HepG2 (cell line): Measurements from ENCODE around the gene CHST14. TPM values are rescaled to one million over a fixed set of nuclear protein-coding genes. Genes with fewer than 3 reads are reported as not detected.
A peak's percentile ranks its signal among the peaks of the same experiment; 100 is the strongest.

Experiments
- ADNP ChIP-seq: sonication (generic); formaldehyde crosslinking; IDR thresholded peaks from 2 replicates; pipeline ENCODE4 v1.4.0; 2020; ENCODE audit warnings: missing genetic modification reagents
- ARNT2 ChIP-seq: sonication (generic); formaldehyde crosslinking; IDR thresholded peaks from 2 replicates; pipeline ENCODE4 v1.8.0; 2022; ENCODE audit warnings: mild to moderate bottlenecking, low read depth, missing genetic modification reagents, moderate library complexity
- BORCS8-MEF2B ChIP-seq: sonication (generic); formaldehyde crosslinking; IDR thresholded peaks from 2 replicates; pipeline ENCODE4 v1.8.0; 2022; ENCODE audit warnings: mild to moderate bottlenecking, missing genetic modification reagents
- MBNL3 ChIP-seq: fragments of 250-450 bp; sonication (Bioruptor Pico); conservative IDR thresholded peaks from 2 replicates; pipeline ENCODE4 v1.8.0; 2022; ENCODE audit warnings: mild to moderate bottlenecking, inconsistent platforms
- NFKB2 ChIP-seq: sonication (generic); formaldehyde crosslinking; IDR thresholded peaks from 2 replicates; pipeline ENCODE4 v1.4.0; 2020; ENCODE audit warnings: missing genetic modification reagents, borderline replicate concordance
- NFKBIZ ChIP-seq: IDR thresholded peaks from 2 replicates; pipeline ENCODE4 v1.6.1; 2018; ENCODE audit warnings: missing genetic modification reagents, missing compliant biosample characterization
- NR2F6 ChIP-seq, 2 experiments: IDR thresholded peaks; 2 replicates each; pipeline ENCODE4 v1.6.1; 2016; ENCODE audit warnings: antibody characterized with exemption in 1 of 2, mild to moderate bottlenecking in 1 of 2
- RELA ChIP-seq: sonication (generic); formaldehyde crosslinking; IDR thresholded peaks from 2 replicates; pipeline ENCODE4 v1.4.0; 2020; ENCODE audit warnings: missing genetic modification reagents
- SIX1 ChIP-seq: sonication (generic); formaldehyde crosslinking; IDR thresholded peaks from 2 replicates; pipeline ENCODE4 v1.4.0; 2020; ENCODE audit warnings: missing genetic modification reagents, borderline replicate concordance
- TCF7L2 ChIP-seq: IDR thresholded peaks from 2 replicates; pipeline ENCODE4 v1.6.1; 2011; ENCODE audit warnings: mild to moderate bottlenecking, low read depth, low read length, moderate library complexity
- ZBTB3 ChIP-seq: sonication (generic); formaldehyde crosslinking; IDR thresholded peaks from 2 replicates; pipeline ENCODE4 v1.4.0; 2020; ENCODE audit warnings: low read depth, mild to moderate bottlenecking, moderate library complexity, missing genetic modification reagents, borderline replicate concordance
- ZNF326 ChIP-seq: sonication (generic); formaldehyde crosslinking; IDR thresholded peaks from 2 replicates; pipeline ENCODE4 v1.4.0; 2020; ENCODE audit warnings: missing genetic modification reagents, borderline replicate concordance
- ZNF644 ChIP-seq: IDR thresholded peaks from 2 replicates; pipeline ENCODE4 v1.6.1; 2016; ENCODE audit warnings: low read depth
- ZNF678 ChIP-seq: sonication (generic); formaldehyde crosslinking; IDR thresholded peaks from 2 replicates; pipeline ENCODE4 v1.4.0; 2020; ENCODE audit warnings: mild to moderate bottlenecking, missing genetic modification reagents
- ZNF766 ChIP-seq: sonication (generic); formaldehyde crosslinking; IDR thresholded peaks from 2 replicates; pipeline ENCODE4 v1.5.0; 2020; ENCODE audit warnings: missing genetic modification reagents, borderline replicate concordance
- ZNF773 ChIP-seq: sonication (generic); formaldehyde crosslinking; IDR thresholded peaks from 2 replicates; pipeline ENCODE4 v1.4.0; 2020; ENCODE audit warnings: missing genetic modification reagents, borderline replicate concordance
- ZSCAN20 ChIP-seq: sonication (generic); formaldehyde crosslinking; IDR thresholded peaks from 2 replicates; pipeline ENCODE4 v1.4.0; 2020; ENCODE audit warnings: missing genetic modification reagents, mild to moderate bottlenecking, borderline replicate concordance
- polyA plus RNA-seq, 8 experiments: library from polyadenylated mRNA; depleted of rRNA in 3 of 8; stranded (reverse) in 7 of 8; unstranded in 1 of 8; fragments of >200 nt; fragmentation: Illumina TruSeq in 4 of 8; extraction: Trizol in 4 of 8; gene quantifications; 2 replicates each; pipeline versions ENCODE4 v1.2.1 to v1.2.3, GENCODE V29; 2011 to 2016; ENCODE audit warnings: low read depth in 4 of 8, missing spikeins in 1 of 8, mixed read lengths in 1 of 8; ENCODE audit not compliant: insufficient read depth in 1 of 8
- total RNA-seq, 5 experiments: library from RNA; depleted of rRNA; stranded (reverse); fragments of >200 nt; fragmentation: Illumina TruSeq; extraction: Trizol; gene quantifications; 2 replicates each; pipeline ENCODE4 v1.2.3, GENCODE V29; 2016; ENCODE audit warnings: low read depth in 1 of 5
- TF ChIP-seq, protein P1 (sequence below): sonication (generic); formaldehyde crosslinking; IDR thresholded peaks from 2 replicates; pipeline ENCODE4 v1.4.0; 2020; ENCODE audit warnings: missing genetic modification reagents, borderline replicate concordance
- TF ChIP-seq, protein P2 (sequence below): sonication (generic); formaldehyde crosslinking; IDR thresholded peaks from 2 replicates; pipeline ENCODE4 v1.4.0; 2020; ENCODE audit warnings: low read depth, mild to moderate bottlenecking, missing genetic modification reagents

Gene CHST14
- total and polyA plus RNA-seq, 2 of the 13 experiments (the other 11 are each of a cell fraction or from before 2014, with no cell fraction given) = 8.9 to 12.4 TPM

DNA sequence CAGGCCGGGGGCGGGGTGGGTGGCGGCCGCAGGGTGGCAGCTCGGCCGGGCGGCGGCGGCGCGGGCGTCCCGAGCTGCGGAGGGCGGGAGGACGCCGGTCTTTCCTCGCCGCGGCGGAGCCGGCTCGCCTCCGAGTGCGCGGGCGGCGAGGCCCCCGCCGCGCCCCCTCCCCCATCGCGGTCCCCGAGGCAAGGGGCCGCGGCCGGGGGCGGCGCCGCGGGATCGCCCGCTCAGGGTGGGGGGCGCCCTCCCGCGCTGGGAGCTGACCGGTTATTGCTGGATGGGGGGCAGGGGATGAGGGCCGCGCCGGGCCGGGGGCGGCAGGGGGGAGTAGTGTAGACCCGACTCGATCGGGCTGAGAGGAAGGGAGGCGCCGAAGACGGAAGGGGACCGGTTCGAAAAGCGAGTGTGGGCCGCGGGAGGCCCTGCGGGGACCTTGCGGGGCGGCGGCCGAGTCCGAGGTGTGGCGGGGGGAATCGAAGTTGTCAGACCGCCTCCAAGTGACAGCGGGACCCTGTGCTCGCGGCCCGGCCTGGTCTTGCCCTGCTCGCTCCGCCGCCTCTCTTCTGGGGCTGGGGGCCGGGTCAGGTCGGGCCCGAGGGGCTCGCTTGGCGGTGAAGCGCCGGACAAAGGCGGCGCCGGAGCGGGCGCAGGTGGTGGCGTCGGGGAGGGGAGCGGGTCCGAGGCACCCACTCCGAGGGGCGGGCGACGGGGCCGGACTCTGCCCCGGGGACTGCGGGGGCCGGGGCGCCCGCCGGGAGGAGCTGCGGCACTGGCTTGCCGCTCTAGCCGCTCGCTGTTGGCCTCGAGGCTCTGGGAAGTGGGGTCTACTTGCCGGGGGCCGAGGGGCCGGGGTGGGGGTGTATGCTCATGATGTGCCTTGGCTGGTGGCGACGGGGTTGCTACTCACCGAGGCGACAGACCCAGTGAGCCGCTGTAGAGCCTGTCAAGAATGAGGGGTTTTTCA is 28.9 kb upstream of the CHST14 start (continued):
- TF ChIP-seq, protein P1, sequence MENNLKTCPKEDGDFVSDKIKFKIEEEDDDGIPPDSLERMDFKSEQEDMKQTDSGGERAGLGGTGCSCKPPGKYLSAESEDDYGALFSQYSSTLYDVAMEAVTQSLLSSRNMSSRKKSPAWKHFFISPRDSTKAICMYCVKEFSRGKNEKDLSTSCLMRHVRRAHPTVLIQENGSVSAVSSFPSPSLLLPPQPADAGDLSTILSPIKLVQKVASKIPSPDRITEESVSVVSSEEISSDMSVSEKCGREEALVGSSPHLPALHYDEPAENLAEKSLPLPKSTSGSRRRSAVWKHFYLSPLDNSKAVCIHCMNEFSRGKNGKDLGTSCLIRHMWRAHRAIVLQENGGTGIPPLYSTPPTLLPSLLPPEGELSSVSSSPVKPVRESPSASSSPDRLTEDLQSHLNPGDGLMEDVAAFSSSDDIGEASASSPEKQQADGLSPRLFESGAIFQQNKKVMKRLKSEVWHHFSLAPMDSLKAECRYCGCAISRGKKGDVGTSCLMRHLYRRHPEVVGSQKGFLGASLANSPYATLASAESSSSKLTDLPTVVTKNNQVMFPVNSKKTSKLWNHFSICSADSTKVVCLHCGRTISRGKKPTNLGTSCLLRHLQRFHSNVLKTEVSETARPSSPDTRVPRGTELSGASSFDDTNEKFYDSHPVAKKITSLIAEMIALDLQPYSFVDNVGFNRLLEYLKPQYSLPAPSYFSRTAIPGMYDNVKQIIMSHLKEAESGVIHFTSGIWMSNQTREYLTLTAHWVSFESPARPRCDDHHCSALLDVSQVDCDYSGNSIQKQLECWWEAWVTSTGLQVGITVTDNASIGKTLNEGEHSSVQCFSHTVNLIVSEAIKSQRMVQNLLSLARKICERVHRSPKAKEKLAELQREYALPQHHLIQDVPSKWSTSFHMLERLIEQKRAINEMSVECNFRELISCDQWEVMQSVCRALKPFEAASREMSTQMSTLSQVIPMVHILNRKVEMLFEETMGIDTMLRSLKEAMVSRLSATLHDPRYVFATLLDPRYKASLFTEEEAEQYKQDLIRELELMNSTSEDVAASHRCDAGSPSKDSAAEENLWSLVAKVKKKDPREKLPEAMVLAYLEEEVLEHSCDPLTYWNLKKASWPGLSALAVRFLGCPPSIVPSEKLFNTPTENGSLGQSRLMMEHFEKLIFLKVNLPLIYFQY (CRISPR knock-in tag) = no peak
- TF ChIP-seq ZNF766 (CRISPR knock-in tag) (no peak), SIX1 (no peak), ZBTB3 (CRISPR knock-in tag) (no peak), ZNF773 (CRISPR knock-in tag) (no peak), ADNP (CRISPR knock-in tag) (no peak), ZSCAN20 (peak; percentile 36; the same call in 1 of the 2 replicates), ARNT2 (CRISPR knock-in tag) (no peak), BORCS8-MEF2B (CRISPR knock-in tag) (no peak), RELA (CRISPR knock-in tag) (no peak), ZNF644 (CRISPR knock-in tag) (no peak), NR2F6 (IDR thresholded peaks at IDR 0.05) (no peak), NR2F6 (CRISPR knock-in tag; IDR thresholded peaks at IDR 0.05) (no peak), ZNF678 (CRISPR knock-in tag) (no peak), MBNL3 (CRISPR knock-in tag) (no peak), NFKBIZ (no peak), ZNF326 (CRISPR knock-in tag) (no peak), NFKB2 (CRISPR knock-in tag) (no peak), TCF7L2 (no peak)
- TF ChIP-seq, protein P2, sequence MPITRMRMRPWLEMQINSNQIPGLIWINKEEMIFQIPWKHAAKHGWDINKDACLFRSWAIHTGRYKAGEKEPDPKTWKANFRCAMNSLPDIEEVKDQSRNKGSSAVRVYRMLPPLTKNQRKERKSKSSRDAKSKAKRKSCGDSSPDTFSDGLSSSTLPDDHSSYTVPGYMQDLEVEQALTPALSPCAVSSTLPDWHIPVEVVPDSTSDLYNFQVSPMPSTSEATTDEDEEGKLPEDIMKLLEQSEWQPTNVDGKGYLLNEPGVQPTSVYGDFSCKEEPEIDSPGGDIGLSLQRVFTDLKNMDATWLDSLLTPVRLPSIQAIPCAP (CRISPR knock-in tag) = no peak
